WTC11 (cell line): ENCODE measurements around the gene MMAB. TPM values are rescaled to one million over a fixed set of nuclear protein-coding genes. Genes with fewer than 3 reads are reported as not detected.

Experiments used
- ATAC-seq: fragments of 200-7000 bp; cut with Tn5 transposase; 2 replicates; pipeline ENCODE4 v1.10.0; 2021; ENCODE audit warnings: mild to moderate bottlenecking, moderate library complexity
- CTCF ChIA-PET: fragments of 300-600 bp; sonication (Branson Sonifier 250); formaldehyde crosslinking; loops from one replicate; lab custom pipeline; 2021; ENCODE audit warnings: antibody characterized with exemption; lab: Charles Lee
- POLR2A ChIA-PET: fragments of 350-600 bp; sonication (Branson Sonifier 250); formaldehyde crosslinking; loops from one replicate; lab custom pipeline; 2021; ENCODE audit warnings: antibody characterized with exemption; lab: Charles Lee
- DNase-seq: peaks from one replicate; pipeline ENCODE4 v3.0.0; 2021; ENCODE audit warnings: low spot score
- H3K27ac Mint-ChIP-seq: 2 replicates; pipeline ENCODE4 v1.8.0; 2021; ENCODE audit warnings: mixed read lengths
- H3K27me3 Mint-ChIP-seq: 2 replicates; pipeline ENCODE4 v1.8.0; 2021; ENCODE audit warnings: low read depth, mild to moderate bottlenecking, moderate library complexity, mixed read lengths
- H3K36me3 Mint-ChIP-seq: 2 replicates; pipeline ENCODE4 v1.8.0; 2021; ENCODE audit warnings: mixed read lengths
- H3K4me1 Mint-ChIP-seq: 2 replicates; pipeline ENCODE4 v1.8.0; 2022; ENCODE audit warnings: mixed read lengths
- H3K4me3 Mint-ChIP-seq: 2 replicates; pipeline ENCODE4 v1.8.0; 2021; ENCODE audit warnings: mild to moderate bottlenecking, moderate library complexity, mixed read lengths
- H3K9me3 Mint-ChIP-seq: 2 replicates; pipeline ENCODE4 v1.8.0; 2021; ENCODE audit warnings: mixed read lengths
- ARID4B ChIP-seq: sonication (generic); formaldehyde crosslinking; IDR thresholded peaks from 2 replicates; pipeline ENCODE4 v1.8.0; 2023; ENCODE audit warnings: missing genetic modification reagents, mild to moderate bottlenecking, borderline replicate concordance
- E2F4 ChIP-seq: sonication (generic); formaldehyde crosslinking; IDR thresholded peaks from 2 replicates; pipeline ENCODE4 v1.8.1; 2022; ENCODE audit warnings: low read depth, mild to moderate bottlenecking, moderate library complexity, missing genetic modification reagents, borderline replicate concordance
- E2F5 ChIP-seq: sonication (generic); formaldehyde crosslinking; IDR thresholded peaks from 2 replicates; pipeline ENCODE4 v1.8.1; 2022; ENCODE audit warnings: mild to moderate bottlenecking, moderate library complexity, missing genetic modification reagents
- FOXP1 ChIP-seq: sonication (generic); formaldehyde crosslinking; IDR thresholded peaks from 2 replicates; pipeline ENCODE4 v1.8.0; 2022; ENCODE audit warnings: missing genetic modification reagents, mild to moderate bottlenecking, moderate library complexity, borderline replicate concordance
- GRHL2 ChIP-seq: fragments of 250-450 bp; sonication (Bioruptor Pico); IDR thresholded peaks from 2 replicates; pipeline ENCODE4 v1.8.0; 2022; ENCODE audit warnings: mild to moderate bottlenecking, moderate library complexity; ENCODE audit not compliant: insufficient replicate concordance, severe bottlenecking
- KAT7 ChIP-seq: sonication (generic); formaldehyde crosslinking; IDR thresholded peaks from 2 replicates; pipeline ENCODE4 v1.8.1; 2023; ENCODE audit warnings: missing genetic modification reagents, mild to moderate bottlenecking, borderline replicate concordance
- OVOL2 ChIP-seq: fragments of 250-450 bp; sonication (Bioruptor Pico); IDR thresholded peaks from 2 replicates; pipeline ENCODE4 v1.9.0; 2021; ENCODE audit warnings: mild to moderate bottlenecking, borderline replicate concordance
- SP1 ChIP-seq: sonication (generic); formaldehyde crosslinking; conservative IDR thresholded peaks from 2 replicates; pipeline ENCODE4 v1.8.1; 2022; ENCODE audit warnings: missing genetic modification reagents
- STAT6 ChIP-seq: sonication (generic); formaldehyde crosslinking; conservative IDR thresholded peaks from 2 replicates; pipeline ENCODE4 v1.8.1; 2023; ENCODE audit warnings: mild to moderate bottlenecking, low read depth, missing genetic modification reagents, moderate library complexity
- TP53 ChIP-seq: sonication (generic); formaldehyde crosslinking; IDR thresholded peaks from 2 replicates; pipeline ENCODE4 v1.8.1; 2023; ENCODE audit warnings: mild to moderate bottlenecking, missing genetic modification reagents
- ZBTB43 ChIP-seq: sonication (generic); formaldehyde crosslinking; IDR thresholded peaks from 2 replicates; pipeline ENCODE4 v1.8.1; 2023; ENCODE audit warnings: mild to moderate bottlenecking, missing genetic modification reagents
- ZNF121 ChIP-seq: sonication (generic); formaldehyde crosslinking; IDR thresholded peaks from 2 replicates; pipeline ENCODE4 v1.8.0; 2023; ENCODE audit warnings: missing genetic modification reagents
- ZNF423 ChIP-seq: fragments of 250-450 bp; sonication (Bioruptor Pico); IDR thresholded peaks from 2 replicates; pipeline ENCODE4 v2.1.2; 2022; ENCODE audit warnings: mild to moderate bottlenecking, moderate library complexity
- total RNA-seq: library from RNA; stranded (reverse); gene quantifications from 3 replicates; pipeline ENCODE4 v1.2.3, GENCODE V29; 2021

The MMAB gene
- total RNA-seq, 1 experiment from 2014 or later: 22.0 TPM

- peak; percentile 48 for DNase-seq
- Mint-ChIP-seq H3K36me3 (no peaks in the 10 kb centered on the region), H3K4me1 (no peaks in the 10 kb centered on the region), H3K9me3 (no peaks in the 10 kb centered on the region), H3K27ac (no peak overlapping the region), H3K4me3 (no peak overlapping the region), H3K27me3 (no peaks in the 10 kb centered on the region)
- ChIA-PET CTCF (interaction anchor here (0.7 to 3.1 kb wide), 6 partner anchors 9 to 169 kb away, joined by 3 to 25 read pairs (median 3); no protein-coding TSS in a partner anchor), POLR2A (interaction anchor here (0.9 kb wide), 1 partner anchor 9 kb away, joined by 3 read pairs; no protein-coding TSS in a partner anchor)
- TF ChIP-seq GRHL2 (CRISPR knock-in tag): no peak
- no peak for TF ChIP-seq OVOL2 (CRISPR knock-in tag)
- 0 out of 2 replicates have a peak, but pooled peaks have one; percentile 4 for TF ChIP-seq ZBTB43 (CRISPR knock-in tag)
- peak; percentile 71 for ATAC-seq
Observed at GRCh38 chr12:109606320-109607028, 33.2 kb upstream of the MMAB start.

- ChIA-PET POLR2A (interaction anchor here (0.9 kb wide), 1 partner anchor 8 kb away, joined by 3 read pairs; no protein-coding TSS in a partner anchor), CTCF (interaction anchor here (1.0 to 3.1 kb wide), 4 partner anchors 8 to 170 kb away, joined by 3 to 25 read pairs (median 5); no protein-coding TSS in a partner anchor)
- H3K9me3 Mint-ChIP-seq: no peaks in the 10 kb centered on the region
- DNase-seq: no peak
- no peak overlapping the region for H3K4me3 Mint-ChIP-seq
- H3K36me3 Mint-ChIP-seq: no peaks in the 10 kb centered on the region
- H3K4me1 Mint-ChIP-seq: no peaks in the 10 kb centered on the region
- H3K27me3 Mint-ChIP-seq: no peaks in the 10 kb centered on the region
- ATAC-seq: no peak
- no peak overlapping the region for H3K27ac Mint-ChIP-seq
- TF ChIP-seq ZNF423 (CRISPR knock-in tag) (no peak), GRHL2 (CRISPR knock-in tag) (no peak), ARID4B (CRISPR knock-in tag) (no peak), E2F4 (CRISPR knock-in tag) (no peak), TP53 (CRISPR knock-in tag) (no peak), ZBTB43 (CRISPR knock-in tag) (no peak), STAT6 (no peak), KAT7 (CRISPR knock-in tag) (no peak), ZNF121 (CRISPR knock-in tag) (no peak), SP1 (no peak), FOXP1 (CRISPR knock-in tag) (no peak), E2F5 (CRISPR knock-in tag) (no peak)
Observed at GRCh38 chr12:109605599-109606228, 32.4 kb upstream of the MMAB start.
